GM04503 (cell line): Measurements from ENCODE around the gene SLC12A4.
"Not testable (repeated sequence)": the region's sequence is repeated elsewhere in the genome, so short reads cannot be mapped to it uniquely, and the experiment has no call there.

Experiments used
- DNase-seq: peaks from one replicate; pipeline ENCODE4 v3.0.0-alpha.2; 2012; ENCODE audit warnings: low read depth

Gene SLC12A4

DNA sequence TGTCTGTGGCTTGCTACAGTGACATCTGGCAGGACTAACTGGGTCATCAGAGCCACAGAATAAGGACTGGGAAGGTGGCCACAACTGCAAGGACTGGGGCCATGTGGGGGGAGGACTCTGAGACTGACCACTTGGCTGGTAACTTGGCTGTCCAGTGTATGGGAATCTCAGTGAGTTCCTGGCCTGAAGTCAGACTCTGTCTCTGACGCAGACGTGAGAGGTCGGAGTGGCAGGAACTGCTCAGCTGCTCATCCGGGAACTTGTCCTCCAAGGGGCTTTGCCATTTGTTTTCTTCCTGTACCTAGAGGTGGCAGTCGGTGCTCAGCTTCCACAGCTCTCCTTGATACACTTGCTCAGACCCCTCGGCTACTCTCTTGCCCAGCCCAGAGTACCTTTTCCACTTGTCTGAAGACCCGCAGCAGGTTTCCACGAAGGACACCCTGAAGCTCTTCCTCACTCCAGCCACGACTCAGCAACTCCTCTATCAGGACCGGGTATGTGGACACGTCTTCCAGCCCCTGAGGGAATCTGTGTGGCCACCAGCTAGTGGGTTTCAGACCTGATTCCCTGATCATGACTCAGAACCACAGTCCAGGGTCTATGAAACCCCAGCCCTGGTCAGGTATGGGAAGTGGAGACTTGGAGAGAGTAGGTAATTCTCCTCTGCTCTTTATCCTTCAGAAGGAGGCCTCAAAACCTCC, 19.2 kb upstream of the SLC12A4 start:
- DNase-seq: no peak

- DNase-seq: no peak
Observed at GRCh38 chr16:67986949-67987348, 18.5 kb upstream of the SLC12A4 start.

GRCh38 chr16:67982011-67982696, 13.7 kb upstream of the SLC12A4 start:
- no peak for DNase-seq

GRCh38 chr16:67979955-67980678, 11.7 kb upstream of the SLC12A4 start, which contains the start of gene DPEP3:
DPEP3 (minus strand) TSS chr16:67980499; CDS start chr16:67980380, 119 bp downstream.
- no peak for DNase-seq

GRCh38 chr16:67977469-67978227, 9.2 kb upstream of the SLC12A4 start:
- no peak for DNase-seq

DNA sequence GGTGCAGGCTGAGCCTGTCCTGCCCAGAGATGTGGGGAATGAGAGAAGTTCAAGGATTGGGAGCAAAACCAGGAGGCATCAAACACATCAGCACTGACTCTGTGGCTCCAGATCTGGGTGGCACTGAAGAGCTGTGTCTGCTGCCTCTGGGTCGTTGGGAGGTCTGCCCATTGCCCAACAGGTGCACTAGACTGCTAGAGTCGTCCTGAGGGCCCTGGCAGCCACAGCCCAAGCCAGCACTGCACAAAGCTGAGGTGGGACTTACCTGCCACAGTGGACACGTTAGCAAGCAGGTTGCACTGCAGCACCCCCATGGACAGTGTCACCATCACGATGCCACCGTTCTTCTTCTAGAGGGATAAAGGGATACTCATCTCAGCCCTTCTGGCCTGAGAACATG, 8.6 kb upstream of the SLC12A4 start:
- DNase-seq: no peak

DNA sequence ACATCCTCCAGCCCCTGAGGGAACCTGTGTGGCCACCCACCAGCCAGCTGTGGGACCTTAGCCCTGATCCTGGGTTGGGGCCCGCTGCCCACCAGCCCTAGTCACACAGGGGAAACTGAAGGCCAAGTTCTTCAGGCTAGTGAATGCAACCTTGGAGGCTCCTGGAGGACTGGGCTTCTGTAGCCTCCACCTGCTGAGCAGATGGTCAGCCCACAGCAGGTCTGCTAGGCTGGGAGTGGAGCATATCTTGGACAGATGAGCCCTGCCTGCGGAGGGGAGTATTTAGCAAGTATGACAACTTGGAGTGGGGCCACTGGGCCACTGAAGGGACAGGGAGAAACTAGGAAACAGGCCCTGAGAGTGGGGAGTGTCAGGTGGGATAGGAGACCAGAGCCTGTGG, 7.8 kb upstream of the SLC12A4 start:
- DNase-seq: no peak

DNA sequence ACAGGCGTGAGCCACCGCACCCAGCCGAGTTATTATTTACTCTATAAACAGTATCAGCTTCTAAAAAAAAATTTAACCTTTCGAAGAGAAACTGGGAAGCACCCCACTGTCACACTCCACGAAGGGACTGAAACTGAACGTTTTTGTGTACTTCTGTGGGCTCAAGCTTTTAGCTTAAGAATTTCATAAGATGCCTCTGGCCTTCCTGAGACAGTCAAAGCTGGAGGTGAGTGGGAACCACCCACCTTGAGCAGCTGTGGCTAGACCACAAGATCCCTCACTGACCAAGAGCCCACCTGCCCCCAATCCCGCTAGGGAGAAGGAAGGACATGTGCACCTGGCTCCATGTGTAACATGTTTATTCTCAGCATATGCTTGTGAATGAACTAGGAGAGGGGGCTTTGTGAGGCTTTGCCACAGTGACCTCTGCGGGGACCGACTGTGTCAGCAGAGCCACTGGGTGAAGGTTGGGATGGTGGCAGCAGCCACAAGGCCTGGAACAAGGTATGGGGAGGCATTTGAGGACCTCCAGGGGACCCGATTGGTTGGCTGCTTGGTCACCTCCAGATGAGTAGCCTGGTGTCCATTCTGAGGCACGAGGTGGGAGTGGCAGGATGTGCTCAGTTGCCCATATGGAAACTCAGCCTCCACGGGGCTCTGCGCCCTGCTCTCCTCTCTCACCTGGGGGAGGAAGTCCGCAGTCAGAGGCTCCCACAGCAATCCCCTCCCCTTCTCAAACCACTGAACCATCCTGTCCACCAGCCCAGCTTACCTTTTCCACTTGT, 7.1 kb upstream of the SLC12A4 start:
- no peak for DNase-seq

DNA sequence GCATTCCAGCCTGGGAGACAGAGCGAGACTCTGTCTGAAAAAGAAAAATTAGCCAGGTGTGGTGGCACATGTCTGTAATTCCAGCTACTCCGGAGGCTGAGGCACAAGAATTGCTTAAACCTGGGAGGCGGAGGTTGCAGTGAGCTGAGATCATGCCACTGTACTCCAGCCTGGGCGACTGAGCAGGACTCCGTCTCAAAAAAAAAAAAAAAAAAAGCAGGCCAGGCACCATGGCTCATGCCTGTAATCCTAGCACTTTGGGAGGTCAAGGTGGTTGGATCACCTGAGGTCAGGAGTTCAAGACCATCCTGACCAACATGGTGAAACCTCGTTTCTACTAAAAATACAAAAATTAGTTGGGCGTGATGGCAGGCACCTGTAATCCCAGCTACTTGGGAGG, 3.8 kb upstream of the SLC12A4 start:
- DNase-seq: not testable (repeated sequence)

DNA sequence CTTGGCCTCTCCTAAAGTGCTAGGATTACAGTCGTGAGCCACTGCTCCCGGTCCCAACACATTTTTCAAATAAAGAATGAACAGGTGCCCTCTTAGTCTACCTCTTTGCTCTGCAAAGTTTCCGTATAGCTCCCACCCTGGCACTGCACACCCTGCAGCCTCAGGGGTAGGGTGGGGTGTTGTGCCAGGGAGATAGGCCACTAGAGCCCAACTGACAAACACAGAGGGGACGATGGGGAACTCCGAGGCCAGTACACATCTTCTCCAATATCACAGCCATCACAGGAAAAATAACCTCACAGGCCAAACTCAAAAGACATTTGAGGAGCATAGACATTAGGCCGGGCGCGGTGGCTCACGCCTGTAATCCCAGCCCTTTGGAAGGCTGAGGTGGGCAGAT, 2.7 kb upstream of the SLC12A4 start:
- no peak for DNase-seq

- no peak for DNase-seq
Observed at GRCh38 chr16:67969254-67970039, 1.0 kb upstream of the SLC12A4 start.

DNA sequence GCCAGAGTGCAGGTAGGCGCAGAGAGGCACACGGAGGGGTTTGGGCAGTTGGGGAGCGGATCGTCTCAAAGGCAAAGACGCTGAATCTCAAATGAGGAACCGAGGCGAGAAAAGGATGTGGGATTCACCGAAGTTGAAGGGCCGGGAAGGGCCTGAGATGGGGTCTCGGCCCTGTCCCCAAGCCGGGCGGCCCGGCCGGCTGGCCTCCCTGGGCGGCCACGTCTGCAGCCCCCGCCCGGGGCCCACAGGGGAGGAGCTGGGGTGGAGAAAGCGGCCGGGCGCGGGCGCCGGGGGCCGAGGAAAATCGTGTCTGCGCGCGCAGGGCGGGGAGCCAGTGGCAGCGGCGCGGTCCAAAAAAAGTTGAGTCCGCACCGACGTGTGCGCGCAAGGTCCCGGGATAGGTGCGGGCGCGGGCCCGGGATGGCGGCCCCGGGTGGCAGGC, 458 bp downstream of the SLC12A4 start:
- DNase-seq: no peak

- no peak for DNase-seq
Observed at GRCh38 chr16:67967183-67967957, 1.1 kb downstream of the SLC12A4 start.

DNA sequence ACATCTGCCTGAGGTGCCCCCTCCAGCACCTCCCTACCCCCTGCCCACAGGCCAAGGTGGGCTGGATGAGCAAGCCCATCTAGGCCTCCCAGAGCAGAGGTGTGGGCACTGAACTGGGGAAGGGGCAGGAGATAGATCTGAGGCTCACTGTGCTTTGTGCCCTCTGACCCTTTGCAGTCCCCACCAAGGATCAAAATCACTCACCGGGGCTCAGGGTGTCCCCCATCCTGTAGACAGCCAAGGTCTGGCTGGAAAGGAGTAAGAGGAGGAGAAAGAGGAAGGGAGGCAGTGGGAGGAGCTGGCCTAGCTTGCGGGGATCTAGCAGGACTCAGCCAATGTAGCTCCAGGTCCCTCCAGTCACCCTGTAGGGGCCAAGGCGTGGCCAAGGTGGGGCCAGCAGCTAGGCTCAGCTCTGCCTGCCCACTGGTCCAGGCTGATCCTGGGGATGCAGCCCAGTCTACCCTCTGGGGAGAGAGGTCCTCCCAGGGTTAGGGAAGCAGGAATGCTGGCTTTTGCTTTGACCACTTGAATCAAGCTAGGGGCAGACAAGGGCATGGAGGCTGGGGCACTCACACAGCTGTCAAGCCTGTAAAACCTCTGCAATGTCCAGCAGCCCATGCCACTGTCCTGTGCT, 1.8 kb downstream of the SLC12A4 start:
- peak; percentile 57 for DNase-seq

DNA sequence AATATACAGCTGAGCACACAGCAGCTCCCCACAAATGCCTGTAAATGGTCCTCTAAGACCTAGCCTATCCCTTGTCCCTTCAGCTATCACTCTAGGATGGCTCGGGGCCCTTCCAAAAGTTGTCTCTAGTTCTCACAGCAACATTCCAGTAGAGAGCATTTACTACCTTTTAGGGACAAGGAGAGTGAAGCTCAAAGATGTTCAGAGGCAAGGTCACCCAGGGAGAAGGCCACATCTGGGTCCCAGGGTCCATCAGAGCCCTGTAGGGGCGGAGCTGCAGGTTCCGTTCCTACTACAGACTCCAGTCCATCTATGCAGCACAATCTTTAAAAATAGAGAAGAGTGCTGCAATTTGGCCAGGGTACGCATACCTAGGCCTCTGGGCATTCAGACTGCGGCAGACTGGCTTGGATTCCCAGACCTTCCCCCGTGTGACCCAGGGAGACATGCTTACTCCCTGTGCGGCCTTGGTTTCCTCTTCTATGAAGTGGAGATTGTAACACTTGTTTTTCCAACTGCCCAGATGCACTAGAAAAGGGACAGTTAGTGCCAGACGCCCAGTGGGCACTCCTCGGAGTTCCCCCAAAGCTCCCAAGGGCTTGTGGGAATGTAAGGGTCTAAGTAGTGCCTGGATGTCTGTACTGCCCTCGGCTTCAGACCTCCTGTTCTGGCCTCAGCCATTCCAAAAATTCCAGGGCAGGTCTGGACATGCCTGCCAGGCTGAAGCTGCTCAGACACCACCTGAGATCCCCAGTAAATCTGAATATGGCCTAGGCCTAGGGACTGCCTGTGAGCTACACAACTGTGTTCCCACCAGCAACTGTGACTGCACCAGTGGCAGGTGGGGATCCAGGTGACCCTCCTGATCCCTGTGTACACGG, 2.5 kb downstream of the SLC12A4 start:
- no peak for DNase-seq

GRCh38 chr16:67964477-67965131, 3.8 kb downstream of the SLC12A4 start:
- no peak for DNase-seq

- DNase-seq: no peak
Observed at GRCh38 chr16:67963662-67964321, 4.6 kb downstream of the SLC12A4 start.
